Lung (tissue), 12 donors: ENCODE results near the gene IGSF11. TPM values are rescaled to one million over a fixed set of nuclear protein-coding genes. Genes with fewer than 3 reads are reported as not detected.

ENCODE experiments used
- ATAC-seq: fragments of 200-7000 bp; cut with Tn5 transposase; one replicate; pipeline ENCODE4 v1.9.1; 2020; ENCODE audit warnings: moderate number of reproducible peaks; ENCODE audit not compliant: insufficient read depth, low FRiP score
- DNase-seq, 3 donors: peaks; one replicate each; pipeline ENCODE4 v3.0.0-alpha.2; 2013 to 2017
- H3K27ac ChIP-seq, 2 donors: one replicate each; pipeline ENCODE4 v1.5.1; 2013; ENCODE audit warnings: mild to moderate bottlenecking in 2 of 2, moderate library complexity in 2 of 2, control low read depth in 1 of 2, inconsistent platforms in 1 of 2, low read depth in 1 of 2, low read length in 1 of 2
- H3K27me3 ChIP-seq, 3 donors: one replicate each; pipeline ENCODE4 v1.5.1; 2013; ENCODE audit warnings: low read length in 2 of 3; ENCODE audit not compliant: control insufficient read depth in 3 of 3, insufficient read depth in 3 of 3
- H3K36me3 ChIP-seq, 4 donors: one replicate each; pipeline ENCODE4 v1.5.1; 2013; ENCODE audit warnings: low read length in 4 of 4, mild to moderate bottlenecking in 1 of 4, moderate library complexity in 1 of 4; ENCODE audit not compliant: control insufficient read depth in 4 of 4, insufficient read depth in 4 of 4
- H3K4me1 ChIP-seq, 5 donors: one replicate each; pipeline ENCODE4 v1.5.1; 2013; ENCODE audit warnings: low read length in 5 of 5, mild to moderate bottlenecking in 2 of 5, moderate library complexity in 1 of 5; ENCODE audit not compliant: control insufficient read depth in 5 of 5, insufficient read depth in 5 of 5
- H3K4me3 ChIP-seq: one replicate; pipeline ENCODE4 v1.5.1; 2013; ENCODE audit warnings: mild to moderate bottlenecking, control low read depth, moderate library complexity
- H3K9ac ChIP-seq, 2 donors: one replicate each; pipeline ENCODE4 v1.5.1; 2013; ENCODE audit warnings: low read length in 2 of 2, control low read depth in 1 of 2; ENCODE audit not compliant: insufficient read depth in 1 of 2
- H3K9me3 ChIP-seq, 4 donors: one replicate each; pipeline ENCODE4 v1.5.1; 2013; ENCODE audit warnings: low read length in 3 of 4, mild to moderate bottlenecking in 1 of 4, moderate library complexity in 1 of 4; ENCODE audit not compliant: control insufficient read depth in 4 of 4, insufficient read depth in 3 of 4
- CTCF ChIP-seq: IDR thresholded peaks from 2 replicates; pipeline ENCODE4 v1.5.1; 2012; ENCODE audit warnings: mild to moderate bottlenecking; ENCODE audit errors: control extremely low read depth, extremely low read depth
- WGBS, 2 donors: extraction: QIAGEN DNeasy Blood & Tissue Kit; methylation state at CpG; one replicate each; pipeline ENCODE4 v1.1.7; 2013; 5-methylcytosine and 5-hydroxymethylcytosine counted together
- polyA plus RNA-seq, 2 donors: library from polyadenylated mRNA; stranded (reverse); fragments of 200-250 nt; gene quantifications; one replicate each; pipeline ENCODE4 v1.2.1, GENCODE V29; 2013
- total RNA-seq, 2 donors: library from RNA; depleted of rRNA in 1 of 2; stranded (reverse); fragments of >200 nt in 1 of 2; gene quantifications; one replicate each; pipeline ENCODE4 v1.2.1, GENCODE V29; 2014 to 2021
- donor health status: control.
- donor health status: control.
- donor health status: Bipolar disorder and iron deficiency.
- donor health status: healthy.
- donor health status: DM: yes; HTN: yes; CAD: no.

Gene IGSF11
- total and polyA plus RNA-seq, 4 donors, result 0.07 to 0.94 (median 0.45) TPM

- Histone ChIP-seq H3K4me1 (no peaks in the 10 kb centered on the region), H3K27me3 (no peaks in the 10 kb centered on the region), H3K4me3 (no peak overlapping the region), H3K27ac (no peak overlapping the region), H3K36me3 (no peaks in the 10 kb centered on the region), H3K9me3 (no peaks in the 10 kb centered on the region), H3K9ac (no peak overlapping the region)
- DNase-seq (no peak), ATAC-seq (no peak)
- no peak for TF ChIP-seq CTCF
Measured at GRCh38 chr3:118889691-118890090, 145.0 kb downstream of the IGSF11 start.

DNA sequence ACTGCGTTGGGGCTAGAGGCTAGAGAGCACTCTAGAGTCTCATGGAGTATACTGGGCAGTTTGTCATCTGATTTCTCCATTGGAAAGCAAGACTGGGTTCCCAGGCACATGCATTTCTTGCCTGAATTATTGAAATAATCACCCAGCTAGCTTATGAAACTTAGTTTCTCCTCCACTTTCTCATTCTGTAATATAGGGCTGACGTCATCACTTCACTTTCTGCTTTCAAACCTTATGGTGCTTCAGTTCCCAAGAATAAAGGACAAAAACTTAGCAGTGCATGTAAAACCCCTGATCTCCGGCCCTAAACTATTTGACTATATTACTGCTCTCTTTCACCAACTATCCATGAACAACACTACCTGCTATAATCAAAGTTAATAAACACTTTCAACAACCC is 147.9 kb downstream of the IGSF11 start:
- H3K9ac ChIP-seq, result no peak overlapping the region
- H3K36me3 ChIP-seq, result no peaks in the 10 kb centered on the region
- no peaks in the 10 kb centered on the region for H3K27me3 ChIP-seq
- H3K4me3 ChIP-seq, result no peak overlapping the region
- ATAC-seq, result no peak
- no peaks in the 10 kb centered on the region for H3K9me3 ChIP-seq
- no peaks in the 10 kb centered on the region for H3K4me1 ChIP-seq
- WGBS, 2 donors, result 77 to 88% methylated on average over 3 of the region's 3 CpGs
- no peak overlapping the region for H3K27ac ChIP-seq
- DNase-seq, result no peak
- no peak for TF ChIP-seq CTCF

DNA sequence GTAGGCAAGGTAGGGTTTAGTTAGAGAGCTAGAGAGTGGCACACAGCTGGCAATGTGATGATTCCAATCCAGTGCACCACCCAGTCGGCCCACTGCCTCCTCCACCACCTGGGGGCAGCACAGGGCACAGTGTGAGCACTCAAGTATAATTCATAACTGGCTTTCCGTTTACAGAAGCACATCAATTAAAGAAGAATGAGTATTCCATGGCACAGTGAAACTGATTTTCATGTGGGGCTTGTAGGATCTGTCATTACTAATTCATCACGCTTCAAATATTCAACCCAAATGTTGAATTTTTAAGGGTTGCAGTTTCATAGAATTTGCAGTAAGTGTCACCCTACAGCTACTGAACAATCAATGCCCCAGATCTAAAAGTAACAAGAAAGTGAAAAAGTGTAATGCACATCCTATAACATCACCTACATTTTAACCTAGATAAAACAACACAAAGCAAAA is 149.9 kb downstream of the IGSF11 start:
- DNase-seq (peak; percentile 62 to 75 (median 64)), ATAC-seq (peak; percentile 76)
- no peak overlapping the region for H3K4me3 ChIP-seq
- no peaks in the 10 kb centered on the region for H3K4me1 ChIP-seq
- H3K27me3 ChIP-seq, result no peaks in the 10 kb centered on the region
- H3K27ac ChIP-seq, result no peak overlapping the region
- no peaks in the 10 kb centered on the region for H3K9me3 ChIP-seq
- WGBS, 2 donors, result 0 to 1% methylated on average over 3 of the region's 3 CpGs
- H3K9ac ChIP-seq, result no peak overlapping the region
- no peaks in the 10 kb centered on the region for H3K36me3 ChIP-seq
- peak; percentile 12 for TF ChIP-seq CTCF

GRCh38 chr3:118882353-118882947 is 152.2 kb downstream of the IGSF11 start:
- WGBS, 2 donors, result 77 to 82% methylated on average over 3 of the region's 3 CpGs
- peak; percentile 75 for TF ChIP-seq CTCF
- Histone ChIP-seq H3K36me3 (no peaks in the 10 kb centered on the region), H3K4me1 (no peaks in the 10 kb centered on the region), H3K9me3 (no peaks in the 10 kb centered on the region), H3K4me3 (no peak overlapping the region), H3K9ac (no peak overlapping the region), H3K27ac (no peak overlapping the region), H3K27me3 (no peaks in the 10 kb centered on the region)
- DNase-seq (peak; percentile 75 to 82 (median 76)), ATAC-seq (peak; percentile 67)
